ENCODE results near the gene ARL15. TPM values are rescaled to one million over a fixed set of nuclear protein-coding genes. Genes with fewer than 3 reads are reported as not detected.

The ARL15 gene
- total RNA-seq, 1 experiment from 2014 or later: 18.3 TPM

DNA sequence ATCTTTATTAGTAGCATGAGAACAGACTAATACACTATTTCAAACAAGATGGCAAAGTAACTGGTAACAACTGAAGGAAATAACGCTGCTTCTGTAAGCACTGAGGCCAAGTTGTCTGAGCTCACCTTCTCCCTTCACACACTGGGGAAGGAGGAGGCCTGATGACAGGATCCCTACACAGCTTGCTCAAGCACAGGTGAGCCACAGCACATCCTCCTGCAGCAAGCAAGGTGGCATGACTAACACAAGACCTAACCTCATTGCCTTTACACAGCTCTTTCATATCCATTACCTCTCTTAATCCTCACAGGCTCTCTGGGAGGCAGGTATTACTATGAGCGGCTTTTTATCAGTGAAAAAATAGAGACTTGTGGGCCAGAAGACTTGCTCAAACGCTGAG lies 83.3 kb downstream of the ARL15 start:
- ChIA-PET POLR2A (ENCODE audit: low non-redundant PET) (no interaction called here), CTCF (no interaction called here)
- H3K27ac ChIP-seq (ENCODE audit: low read depth, low read length, poor library complexity, severe bottlenecking): no peak overlapping the region
- intact Hi-C loops (cut with micrococcal nuclease; ENCODE audit: unreplicated experiment): loop anchor here (5.0 to 10.0 kb wide), 2 partner anchors 1055 to 1282 kb away; no protein-coding TSS in a partner anchor
- no peaks in the 10 kb centered on the region for H3K9me3 ChIP-seq (ENCODE audit: low read depth, low read length, poor library complexity, severe bottlenecking)
- BruUV-seq (replicated peaks): no TSS peak
- TF ChIP-seq, protein P1, sequence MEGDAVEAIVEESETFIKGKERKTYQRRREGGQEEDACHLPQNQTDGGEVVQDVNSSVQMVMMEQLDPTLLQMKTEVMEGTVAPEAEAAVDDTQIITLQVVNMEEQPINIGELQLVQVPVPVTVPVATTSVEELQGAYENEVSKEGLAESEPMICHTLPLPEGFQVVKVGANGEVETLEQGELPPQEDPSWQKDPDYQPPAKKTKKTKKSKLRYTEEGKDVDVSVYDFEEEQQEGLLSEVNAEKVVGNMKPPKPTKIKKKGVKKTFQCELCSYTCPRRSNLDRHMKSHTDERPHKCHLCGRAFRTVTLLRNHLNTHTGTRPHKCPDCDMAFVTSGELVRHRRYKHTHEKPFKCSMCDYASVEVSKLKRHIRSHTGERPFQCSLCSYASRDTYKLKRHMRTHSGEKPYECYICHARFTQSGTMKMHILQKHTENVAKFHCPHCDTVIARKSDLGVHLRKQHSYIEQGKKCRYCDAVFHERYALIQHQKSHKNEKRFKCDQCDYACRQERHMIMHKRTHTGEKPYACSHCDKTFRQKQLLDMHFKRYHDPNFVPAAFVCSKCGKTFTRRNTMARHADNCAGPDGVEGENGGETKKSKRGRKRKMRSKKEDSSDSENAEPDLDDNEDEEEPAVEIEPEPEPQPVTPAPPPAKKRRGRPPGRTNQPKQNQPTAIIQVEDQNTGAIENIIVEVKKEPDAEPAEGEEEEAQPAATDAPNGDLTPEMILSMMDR (conservative IDR thresholded peaks at IDR 0.05; ENCODE audit: low read depth, low read length): no peak
- TF ChIP-seq EZH2 (IDR thresholded peaks at IDR 0.05; ENCODE audit: borderline replicate concordance, low read depth, low read length, poor library complexity, severe bottlenecking): no peak
- H3K4me1 ChIP-seq (ENCODE audit: insufficient read depth, low read length, poor library complexity, severe bottlenecking): no peaks in the 10 kb centered on the region
- H3K36me3 ChIP-seq (ENCODE audit: insufficient read depth, low read length, poor library complexity, severe bottlenecking): no peaks in the 10 kb centered on the region
- H3K27me3 ChIP-seq (replicated peaks; ENCODE audit: insufficient read depth, low read depth, low read length, poor library complexity): no peaks in the 10 kb centered on the region
- DNase-seq (ENCODE audit: low spot score): no peak
- H3K4me3 ChIP-seq (ENCODE audit: low read depth, low read length, poor library complexity, severe bottlenecking): no peak overlapping the region

DNA sequence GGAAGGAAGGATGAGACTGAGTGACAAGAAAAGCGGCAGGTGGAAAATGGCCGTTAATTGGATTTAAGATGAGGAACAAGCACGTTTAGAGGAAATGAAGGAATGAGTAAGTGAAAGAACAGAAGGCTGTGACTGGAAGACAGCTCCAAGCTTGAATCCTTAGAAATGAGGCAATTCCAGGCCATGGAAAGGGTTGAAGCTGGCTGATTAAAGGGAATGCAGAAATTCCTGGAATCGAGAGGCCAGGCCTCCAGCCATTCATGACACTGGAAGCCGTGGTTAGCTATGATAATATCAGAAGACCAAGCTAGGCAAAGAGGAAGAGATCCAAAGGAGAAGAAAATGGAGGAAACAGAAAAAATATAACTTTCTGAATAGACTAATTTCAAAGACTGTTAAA lies 84.2 kb downstream of the ARL15 start:
- ChIA-PET POLR2A (ENCODE audit: low non-redundant PET) (no interaction called here), CTCF (no interaction called here)
- Histone ChIP-seq H3K4me3 (ENCODE audit: low read depth, low read length, poor library complexity, severe bottlenecking) (no peak overlapping the region), H3K27me3 (replicated peaks; ENCODE audit: insufficient read depth, low read depth, low read length, poor library complexity) (no peaks in the 10 kb centered on the region), H3K27ac (ENCODE audit: low read depth, low read length, poor library complexity, severe bottlenecking) (no peak overlapping the region), H3K36me3 (ENCODE audit: insufficient read depth, low read length, poor library complexity, severe bottlenecking) (no peaks in the 10 kb centered on the region), H3K9me3 (ENCODE audit: low read depth, low read length, poor library complexity, severe bottlenecking) (no peaks in the 10 kb centered on the region), H3K4me1 (ENCODE audit: insufficient read depth, low read length, poor library complexity, severe bottlenecking) (no peaks in the 10 kb centered on the region)
- TF ChIP-seq EZH2 (IDR thresholded peaks at IDR 0.05; ENCODE audit: borderline replicate concordance, low read depth, low read length, poor library complexity, severe bottlenecking): no peak
- TF ChIP-seq, protein P1 (conservative IDR thresholded peaks at IDR 0.05; ENCODE audit: low read depth, low read length): no peak
- BruUV-seq (replicated peaks): no TSS peak
- no peak for DNase-seq (ENCODE audit: low spot score)
- intact Hi-C loops (cut with micrococcal nuclease; ENCODE audit: unreplicated experiment): loop anchor here (5.0 to 10.0 kb wide), 2 partner anchors 1054 to 1281 kb away; no protein-coding TSS in a partner anchor

DNA sequence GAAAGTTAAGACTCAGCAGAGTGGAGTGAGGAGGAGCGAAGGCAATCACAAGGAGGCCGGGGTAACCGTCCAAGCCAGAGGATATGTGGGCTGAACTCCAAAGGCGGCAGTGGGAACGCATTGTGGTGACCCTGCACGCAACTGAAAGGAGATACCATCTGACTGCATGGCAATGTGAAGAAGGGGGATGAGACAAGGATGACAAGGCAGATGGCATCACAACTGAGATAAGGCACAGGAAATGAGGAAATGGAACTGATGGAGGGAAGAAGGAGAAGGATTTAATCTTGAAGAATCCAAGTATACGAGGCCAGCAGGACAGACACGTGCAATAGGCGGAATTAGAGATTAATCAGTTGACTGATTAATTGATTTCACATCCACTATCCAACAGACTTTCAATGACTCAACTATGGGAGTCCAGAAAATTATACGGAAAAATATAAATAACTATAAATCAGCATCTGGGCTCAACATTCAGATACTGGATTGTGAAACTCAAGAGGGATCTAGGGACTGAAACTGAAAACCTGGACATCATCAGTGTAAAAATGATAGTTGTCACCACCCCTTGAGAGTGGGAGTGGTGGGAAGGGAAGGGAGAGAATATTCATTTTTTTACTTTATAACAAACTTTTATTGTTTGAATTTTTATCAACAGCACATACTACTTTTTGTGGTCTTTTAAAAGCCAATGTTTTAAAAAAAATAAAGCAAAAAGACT lies 86.1 kb downstream of the ARL15 start:
- BruUV-seq (replicated peaks): no TSS peak
- no peaks in the 10 kb centered on the region for H3K36me3 ChIP-seq (ENCODE audit: insufficient read depth, low read length, poor library complexity, severe bottlenecking)
- no peak overlapping the region for H3K27ac ChIP-seq (ENCODE audit: low read depth, low read length, poor library complexity, severe bottlenecking)
- no peaks in the 10 kb centered on the region for H3K4me1 ChIP-seq (ENCODE audit: insufficient read depth, low read length, poor library complexity, severe bottlenecking)
- ChIA-PET POLR2A (ENCODE audit: low non-redundant PET) (no interaction called here), CTCF (no interaction called here)
- intact Hi-C loops (cut with micrococcal nuclease; ENCODE audit: unreplicated experiment): loop anchor here (10.0 kb wide), 1 partner anchor 1279 kb away; no protein-coding TSS in a partner anchor
- DNase-seq (ENCODE audit: low spot score): no peak
- no peaks in the 10 kb centered on the region for H3K27me3 ChIP-seq (replicated peaks; ENCODE audit: insufficient read depth, low read depth, low read length, poor library complexity)
- H3K4me3 ChIP-seq (ENCODE audit: low read depth, low read length, poor library complexity, severe bottlenecking): no peak overlapping the region
- no peak for TF ChIP-seq EZH2 (IDR thresholded peaks at IDR 0.05; ENCODE audit: borderline replicate concordance, low read depth, low read length, poor library complexity, severe bottlenecking)
- H3K9me3 ChIP-seq (ENCODE audit: low read depth, low read length, poor library complexity, severe bottlenecking): no peaks in the 10 kb centered on the region

DNA sequence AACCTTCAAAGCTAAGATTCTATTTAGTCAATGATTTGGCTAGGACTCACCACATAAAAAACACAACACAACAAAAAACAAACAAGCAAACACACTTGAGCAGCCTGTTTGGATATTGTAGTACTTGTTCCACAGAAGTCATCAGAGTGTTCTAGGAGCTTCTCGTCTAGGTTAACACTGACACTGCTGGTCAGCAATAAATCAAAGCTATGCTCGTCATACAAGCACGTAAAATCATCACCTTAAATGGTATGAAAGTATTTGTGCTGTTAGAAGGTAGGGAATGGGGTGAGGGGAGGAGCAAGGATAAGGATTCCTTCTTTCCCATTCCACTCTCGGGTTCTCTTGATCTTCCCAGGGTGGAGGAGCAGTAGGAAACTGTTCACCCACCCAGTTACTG lies 88.0 kb downstream of the ARL15 start:
- intact Hi-C loops (cut with micrococcal nuclease; ENCODE audit: unreplicated experiment): loop anchor here (10.0 kb wide), 1 partner anchor 1278 kb away; no protein-coding TSS in a partner anchor
- Histone ChIP-seq H3K36me3 (ENCODE audit: insufficient read depth, low read length, poor library complexity, severe bottlenecking) (no peaks in the 10 kb centered on the region), H3K27ac (ENCODE audit: low read depth, low read length, poor library complexity, severe bottlenecking) (no peak overlapping the region), H3K9me3 (ENCODE audit: low read depth, low read length, poor library complexity, severe bottlenecking) (no peaks in the 10 kb centered on the region), H3K27me3 (replicated peaks; ENCODE audit: insufficient read depth, low read depth, low read length, poor library complexity) (no peaks in the 10 kb centered on the region), H3K4me1 (ENCODE audit: insufficient read depth, low read length, poor library complexity, severe bottlenecking) (no peaks in the 10 kb centered on the region), H3K4me3 (ENCODE audit: low read depth, low read length, poor library complexity, severe bottlenecking) (no peak overlapping the region)
- ChIA-PET POLR2A (ENCODE audit: low non-redundant PET) (no interaction called here), CTCF (no interaction called here)
- TF ChIP-seq, protein P1 (conservative IDR thresholded peaks at IDR 0.05; ENCODE audit: low read depth, low read length): no peak
- no peak for TF ChIP-seq EZH2 (IDR thresholded peaks at IDR 0.05; ENCODE audit: borderline replicate concordance, low read depth, low read length, poor library complexity, severe bottlenecking)
- no TSS peak for BruUV-seq (replicated peaks)
- DNase-seq (ENCODE audit: low spot score): no peak
